ENCODE measurements around the gene ALMS1.
"Not testable (repeated sequence)": the region's sequence is repeated elsewhere in the genome, so short reads cannot be mapped to it uniquely, and the experiment has no call there.

Gene ALMS1

GRCh38 chr2:73403237-73403636 is 17.6 kb downstream of the ALMS1 start:
- in situ Hi-C loops (cut with HindIII; ENCODE audit: low sequenced_read_pairs) = no loop called here

- in situ Hi-C loops (cut with HindIII; ENCODE audit: low sequenced_read_pairs) = no loop called here
Measured at GRCh38 chr2:73404409-73404808, 18.8 kb downstream of the ALMS1 start.

- in situ Hi-C loops (cut with HindIII; ENCODE audit: low sequenced_read_pairs) = no loop called here
Measured at GRCh38 chr2:73406996-73407395, 21.4 kb downstream of the ALMS1 start.

- in situ Hi-C loops (cut with HindIII; ENCODE audit: low sequenced_read_pairs) = no loop called here
Measured at GRCh38 chr2:73408198-73408597, 22.6 kb downstream of the ALMS1 start.

GRCh38 chr2:73414696-73415095 is 29.1 kb downstream of the ALMS1 start:
- in situ Hi-C loops (cut with HindIII; ENCODE audit: low sequenced_read_pairs) = no loop called here

GRCh38 chr2:73415906-73416305 is 30.3 kb downstream of the ALMS1 start:
- in situ Hi-C loops (cut with HindIII; ENCODE audit: low sequenced_read_pairs) = no loop called here

- in situ Hi-C loops (cut with HindIII; ENCODE audit: low sequenced_read_pairs) = no loop called here
Measured at GRCh38 chr2:73418343-73418742, 32.7 kb downstream of the ALMS1 start.

- in situ Hi-C loops (cut with HindIII; ENCODE audit: low sequenced_read_pairs) = no loop called here
Measured at GRCh38 chr2:73423913-73424312, 38.3 kb downstream of the ALMS1 start.

GRCh38 chr2:73426176-73426575 is 40.5 kb downstream of the ALMS1 start:
- in situ Hi-C loops (cut with HindIII; ENCODE audit: low sequenced_read_pairs) = no loop called here

- in situ Hi-C loops (cut with HindIII; ENCODE audit: low sequenced_read_pairs) = no loop called here
Measured at GRCh38 chr2:73436019-73436418, 50.4 kb downstream of the ALMS1 start.

- in situ Hi-C loops (cut with HindIII; ENCODE audit: low sequenced_read_pairs) = no loop called here
Measured at GRCh38 chr2:73444202-73444601, 58.6 kb downstream of the ALMS1 start.

GRCh38 chr2:73448856-73449255 is 63.2 kb downstream of the ALMS1 start:
- in situ Hi-C loops (cut with HindIII; ENCODE audit: low sequenced_read_pairs) = no loop called here

- in situ Hi-C loops (cut with HindIII; ENCODE audit: low sequenced_read_pairs) = no loop called here
Measured at GRCh38 chr2:73449404-73449803, 63.8 kb downstream of the ALMS1 start.

- in situ Hi-C loops (cut with HindIII; ENCODE audit: low sequenced_read_pairs) = loop anchor here (5.0 kb wide), 1 partner anchor 61 kb away; no protein-coding TSS in a partner anchor
Measured at GRCh38 chr2:73451263-73451972, 65.8 kb downstream of the ALMS1 start.

- in situ Hi-C loops (cut with HindIII; ENCODE audit: low sequenced_read_pairs) = no loop called here
Measured at GRCh38 chr2:73457982-73458381, 72.3 kb downstream of the ALMS1 start.

GRCh38 chr2:73462388-73462787 is 76.8 kb downstream of the ALMS1 start:
- in situ Hi-C loops (cut with HindIII; ENCODE audit: low sequenced_read_pairs) = not testable (repeated sequence)

GRCh38 chr2:73468376-73468775 is 82.7 kb downstream of the ALMS1 start:
- in situ Hi-C loops (cut with HindIII; ENCODE audit: low sequenced_read_pairs) = no loop called here

GRCh38 chr2:73483874-73484273 is 98.2 kb downstream of the ALMS1 start:
- in situ Hi-C loops (cut with HindIII; ENCODE audit: low sequenced_read_pairs) = not testable (repeated sequence)

- in situ Hi-C loops (cut with HindIII; ENCODE audit: low sequenced_read_pairs) = loop anchor here (5.0 kb wide), 1 partner anchor 50 kb away; no protein-coding TSS in a partner anchor
Measured at GRCh38 chr2:73487112-73487657, 101.5 kb downstream of the ALMS1 start.

- in situ Hi-C loops (cut with HindIII; ENCODE audit: low sequenced_read_pairs) = loop anchor here (5.0 kb wide), 1 partner anchor 49 kb away; no protein-coding TSS in a partner anchor
Measured at GRCh38 chr2:73488079-73488478, 102.4 kb downstream of the ALMS1 start.

GRCh38 chr2:73489053-73489452 is 103.4 kb downstream of the ALMS1 start:
- in situ Hi-C loops (cut with HindIII; ENCODE audit: low sequenced_read_pairs) = loop anchor here (5.0 kb wide), 1 partner anchor 48 kb away; no protein-coding TSS in a partner anchor

GRCh38 chr2:73494031-73494430 is 108.4 kb downstream of the ALMS1 start:
- in situ Hi-C loops (cut with HindIII; ENCODE audit: low sequenced_read_pairs) = no loop called here
